WTC11 (cell line): ENCODE measurements around the gene HHIPL1. TPM values are rescaled to one million over a fixed set of nuclear protein-coding genes. Genes with fewer than 3 reads are reported as not detected.

Source experiments
- ATAC-seq: fragments of 200-7000 bp; cut with Tn5 transposase; 2 replicates; pipeline ENCODE4 v1.10.0; 2021; ENCODE audit warnings: mild to moderate bottlenecking, moderate library complexity
- CTCF ChIA-PET: fragments of 300-600 bp; sonication (Branson Sonifier 250); formaldehyde crosslinking; loops from one replicate; lab custom pipeline; 2021; ENCODE audit warnings: antibody characterized with exemption; lab: Charles Lee
- POLR2A ChIA-PET: fragments of 350-600 bp; sonication (Branson Sonifier 250); formaldehyde crosslinking; loops from one replicate; lab custom pipeline; 2021; ENCODE audit warnings: antibody characterized with exemption; lab: Charles Lee
- DNase-seq: peaks from one replicate; pipeline ENCODE4 v3.0.0; 2021; ENCODE audit warnings: low spot score
- H3K27ac Mint-ChIP-seq: 2 replicates; pipeline ENCODE4 v1.8.0; 2021; ENCODE audit warnings: mixed read lengths
- H3K27me3 Mint-ChIP-seq: 2 replicates; pipeline ENCODE4 v1.8.0; 2021; ENCODE audit warnings: low read depth, mild to moderate bottlenecking, moderate library complexity, mixed read lengths
- H3K36me3 Mint-ChIP-seq: 2 replicates; pipeline ENCODE4 v1.8.0; 2021; ENCODE audit warnings: mixed read lengths
- H3K4me1 Mint-ChIP-seq: 2 replicates; pipeline ENCODE4 v1.8.0; 2022; ENCODE audit warnings: mixed read lengths
- H3K4me3 Mint-ChIP-seq: 2 replicates; pipeline ENCODE4 v1.8.0; 2021; ENCODE audit warnings: mild to moderate bottlenecking, moderate library complexity, mixed read lengths
- H3K9me3 Mint-ChIP-seq: 2 replicates; pipeline ENCODE4 v1.8.0; 2021; ENCODE audit warnings: mixed read lengths
- AFF4 ChIP-seq: sonication (generic); formaldehyde crosslinking; IDR thresholded peaks from 2 replicates; pipeline ENCODE4 v1.8.1; 2023; ENCODE audit warnings: mild to moderate bottlenecking, missing genetic modification reagents, borderline replicate concordance
- CDX4 ChIP-seq: fragments of 250-450 bp; sonication (Bioruptor Pico); IDR thresholded peaks from 2 replicates; pipeline ENCODE4 v1.9.0; 2021; ENCODE audit warnings: moderate library complexity, mild to moderate bottlenecking, inconsistent platforms, borderline replicate concordance
- CREB1 ChIP-seq: sonication (generic); formaldehyde crosslinking; IDR thresholded peaks from 2 replicates; pipeline ENCODE4 v1.8.0; 2023; ENCODE audit warnings: mild to moderate bottlenecking, missing genetic modification reagents
- E2F1 ChIP-seq: sonication (generic); formaldehyde crosslinking; IDR thresholded peaks from 2 replicates; pipeline ENCODE4 v1.8.0; 2022; ENCODE audit warnings: mild to moderate bottlenecking, missing genetic modification reagents
- E2F4 ChIP-seq: sonication (generic); formaldehyde crosslinking; IDR thresholded peaks from 2 replicates; pipeline ENCODE4 v1.8.1; 2022; ENCODE audit warnings: low read depth, mild to moderate bottlenecking, moderate library complexity, missing genetic modification reagents, borderline replicate concordance
- FOXK1 ChIP-seq: sonication (generic); formaldehyde crosslinking; IDR thresholded peaks from 2 replicates; pipeline ENCODE4 v1.8.0; 2022; ENCODE audit warnings: mild to moderate bottlenecking, moderate library complexity, missing genetic modification reagents
- FOXP4 ChIP-seq: sonication (generic); formaldehyde crosslinking; IDR thresholded peaks from 2 replicates; pipeline ENCODE4 v1.8.0; 2022; ENCODE audit warnings: mild to moderate bottlenecking, missing genetic modification reagents
- JUN ChIP-seq: sonication (generic); formaldehyde crosslinking; IDR thresholded peaks from 2 replicates; pipeline ENCODE4 v1.8.0; 2023; ENCODE audit warnings: mild to moderate bottlenecking, missing genetic modification reagents
- KAT7 ChIP-seq: sonication (generic); formaldehyde crosslinking; IDR thresholded peaks from 2 replicates; pipeline ENCODE4 v1.8.1; 2023; ENCODE audit warnings: missing genetic modification reagents, mild to moderate bottlenecking, borderline replicate concordance
- MXD4 ChIP-seq: fragments of 250-450 bp; sonication (Bioruptor Pico); IDR thresholded peaks from 2 replicates; pipeline ENCODE4 v1.8.0; 2021; ENCODE audit warnings: mild to moderate bottlenecking, moderate library complexity, borderline replicate concordance
- NR2C2 ChIP-seq: sonication (generic); formaldehyde crosslinking; IDR thresholded peaks from 2 replicates; pipeline ENCODE4 v1.8.0; 2022; ENCODE audit warnings: mild to moderate bottlenecking, missing genetic modification reagents
- PRRX2 ChIP-seq: fragments of 250-450 bp; sonication (Bioruptor Pico); IDR thresholded peaks from 2 replicates; pipeline ENCODE4 v1.8.0; 2021; ENCODE audit warnings: mild to moderate bottlenecking
- SP1 ChIP-seq: sonication (generic); formaldehyde crosslinking; conservative IDR thresholded peaks from 2 replicates; pipeline ENCODE4 v1.8.1; 2022; ENCODE audit warnings: missing genetic modification reagents
- STAT6 ChIP-seq: sonication (generic); formaldehyde crosslinking; conservative IDR thresholded peaks from 2 replicates; pipeline ENCODE4 v1.8.1; 2023; ENCODE audit warnings: mild to moderate bottlenecking, low read depth, missing genetic modification reagents, moderate library complexity
- TCF7 ChIP-seq: sonication (generic); formaldehyde crosslinking; IDR thresholded peaks from 2 replicates; pipeline ENCODE4 v1.8.0; 2022; ENCODE audit warnings: mild to moderate bottlenecking, low read depth, missing genetic modification reagents, moderate library complexity
- ZNF138 ChIP-seq: sonication (generic); formaldehyde crosslinking; conservative IDR thresholded peaks from 2 replicates; pipeline ENCODE4 v1.8.1; 2022; ENCODE audit warnings: mild to moderate bottlenecking, moderate library complexity, missing genetic modification reagents
- ZNF317 ChIP-seq: sonication (generic); formaldehyde crosslinking; IDR thresholded peaks from 2 replicates; pipeline ENCODE4 v1.8.1; 2023; ENCODE audit warnings: low read depth, mild to moderate bottlenecking, moderate library complexity, missing genetic modification reagents, borderline replicate concordance
- ZNF425 ChIP-seq: fragments of 250-450 bp; sonication (Bioruptor Pico); conservative IDR thresholded peaks from 2 replicates; pipeline ENCODE4 v1.9.0; 2021; ENCODE audit warnings: mild to moderate bottlenecking
- total RNA-seq: library from RNA; stranded (reverse); gene quantifications from 3 replicates; pipeline ENCODE4 v1.2.3, GENCODE V29; 2021

Gene HHIPL1
- total RNA-seq, 1 experiment from 2014 or later: 1.5 TPM

- H3K36me3 Mint-ChIP-seq: no peaks in the 10 kb centered on the region
- no peaks in the 10 kb centered on the region for H3K9me3 Mint-ChIP-seq
- peaks cover 6% of the 10 kb centered on the region for H3K27me3 Mint-ChIP-seq
- H3K4me3 Mint-ChIP-seq: no peak overlapping the region
- no peaks in the 10 kb centered on the region for H3K4me1 Mint-ChIP-seq
- ATAC-seq (no peak), DNase-seq (no peak)
- ChIA-PET POLR2A (no interaction called here), CTCF (interaction anchor here (1.3 kb wide), 1 partner anchor 24 kb away, joined by 6 read pairs; no protein-coding TSS in a partner anchor)
- no peak for TF ChIP-seq E2F4
- TF ChIP-seq ZNF317: no peak
- no peak for TF ChIP-seq FOXK1 (CRISPR knock-in tag)
- TF ChIP-seq CREB1 (CRISPR knock-in tag): no peak
- no peak for TF ChIP-seq ZNF138 (CRISPR knock-in tag)
- no peak for TF ChIP-seq E2F1 (CRISPR knock-in tag)
- TF ChIP-seq STAT6 (CRISPR knock-in tag): no peak
- no peak for TF ChIP-seq KAT7 (CRISPR knock-in tag)
- no peak for TF ChIP-seq TCF7 (CRISPR knock-in tag)
- no peak for TF ChIP-seq AFF4
- no peak for TF ChIP-seq FOXP4
- no peak for TF ChIP-seq NR2C2
- no peak for TF ChIP-seq JUN
- TF ChIP-seq CDX4 (CRISPR knock-in tag): no peak
- TF ChIP-seq ZNF425: no peak
- no peak for TF ChIP-seq PRRX2
- no peak for TF ChIP-seq SP1 (CRISPR knock-in tag)
- no peak for TF ChIP-seq MXD4 (CRISPR knock-in tag)
- H3K27ac Mint-ChIP-seq: no peak overlapping the region
Observed at GRCh38 chr14:99651953-99652746, 7.2 kb downstream of the HHIPL1 start.
